ENCODE data around the gene ZSCAN18. TPM values are rescaled to one million over a fixed set of nuclear protein-coding genes. Genes with fewer than 3 reads are reported as not detected.

Gene ZSCAN18
- total RNA-seq, 2 donors from 2014 or later: 54.0 to 60.9 TPM

DNA sequence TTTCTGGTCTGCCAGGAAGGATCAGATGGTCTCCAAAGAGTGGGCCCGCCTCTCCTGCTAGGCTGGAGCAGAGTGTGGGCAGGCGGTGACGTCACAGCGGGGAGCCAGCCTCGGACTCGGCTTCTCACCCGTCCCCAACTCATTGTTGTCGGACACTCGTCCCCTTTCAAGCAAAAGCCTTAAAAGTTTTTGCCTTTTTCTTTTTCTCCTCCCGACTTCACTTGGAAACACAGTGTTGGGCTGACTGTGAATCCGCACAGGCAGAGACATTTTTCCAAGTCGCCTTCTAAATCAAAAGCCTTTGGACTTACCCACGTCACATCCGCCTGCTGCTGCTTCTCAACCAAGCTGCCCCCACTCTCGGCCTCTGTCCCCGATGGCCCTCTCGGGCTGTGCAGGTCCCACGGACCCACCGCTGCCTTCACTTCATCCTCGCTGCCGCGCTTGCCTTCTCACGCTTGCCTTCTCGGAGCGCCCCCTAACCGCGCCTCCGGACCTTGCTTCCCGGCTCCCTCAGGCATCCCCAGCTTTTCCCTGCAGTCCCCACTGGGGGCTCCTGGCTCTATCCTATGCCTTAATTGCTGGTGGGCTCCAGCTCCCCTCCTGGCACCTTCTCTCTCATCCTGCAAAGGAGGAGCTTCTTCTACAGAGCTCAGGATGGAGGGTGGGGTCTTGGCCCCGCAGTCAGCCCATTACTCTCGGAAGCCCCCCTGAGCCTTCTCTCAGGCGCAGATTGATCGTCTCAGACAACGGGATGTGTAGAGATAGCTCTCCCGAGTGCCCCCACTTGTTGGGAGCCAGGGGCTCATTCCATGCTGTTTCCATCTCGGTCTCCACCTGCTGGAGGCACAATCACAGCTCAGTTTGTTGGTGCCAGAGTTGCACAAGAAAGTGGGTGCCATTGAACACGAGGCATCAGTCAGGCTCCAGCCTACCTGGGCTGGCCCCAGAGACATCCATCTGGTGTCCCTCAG is 42.8 kb downstream of the ZSCAN18 start:
- intact Hi-C loops (cut with DNase I): loop anchor here in 1 of 2 donors (5.0 kb wide), 1 partner anchor 42 kb away; the partner anchor contains the start of gene ZSCAN18
- ATAC-seq (peak in 1 of 2 donors; percentile 15), DNase-seq (peak; percentile 74)

DNA sequence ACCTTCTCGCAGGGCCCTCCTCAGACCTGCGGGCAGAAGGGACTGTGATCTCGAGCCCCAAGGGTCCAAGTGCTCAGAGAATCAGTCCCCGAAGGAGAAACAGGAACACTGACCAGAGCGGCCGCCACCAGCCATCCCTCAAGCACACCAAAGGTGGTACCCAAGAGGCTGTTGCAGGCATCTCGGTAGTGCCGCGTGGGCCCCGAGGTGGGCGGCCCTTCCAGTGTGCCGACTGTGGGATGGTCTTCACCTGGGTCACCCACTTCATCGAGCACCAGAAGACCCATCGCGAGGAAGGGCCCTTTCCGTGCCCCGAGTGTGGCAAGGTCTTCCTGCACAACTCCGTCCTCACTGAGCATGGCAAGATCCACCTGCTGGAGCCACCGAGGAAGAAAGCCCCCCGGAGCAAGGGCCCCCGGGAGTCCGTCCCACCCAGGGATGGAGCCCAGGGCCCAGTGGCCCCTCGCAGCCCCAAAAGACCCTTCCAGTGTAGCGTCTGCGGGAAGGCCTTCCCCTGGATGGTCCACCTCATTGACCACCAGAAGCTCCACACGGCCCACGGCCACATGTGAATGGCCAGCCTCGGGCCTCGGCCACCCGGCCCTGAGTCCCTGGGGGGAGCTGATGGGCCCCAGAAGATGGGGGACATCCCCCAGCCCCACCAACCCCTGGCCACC is 44.4 kb downstream of the ZSCAN18 start:
- intact Hi-C loops (cut with DNase I): no loop called here
- DNase-seq (no peak), ATAC-seq (no peak)

DNA sequence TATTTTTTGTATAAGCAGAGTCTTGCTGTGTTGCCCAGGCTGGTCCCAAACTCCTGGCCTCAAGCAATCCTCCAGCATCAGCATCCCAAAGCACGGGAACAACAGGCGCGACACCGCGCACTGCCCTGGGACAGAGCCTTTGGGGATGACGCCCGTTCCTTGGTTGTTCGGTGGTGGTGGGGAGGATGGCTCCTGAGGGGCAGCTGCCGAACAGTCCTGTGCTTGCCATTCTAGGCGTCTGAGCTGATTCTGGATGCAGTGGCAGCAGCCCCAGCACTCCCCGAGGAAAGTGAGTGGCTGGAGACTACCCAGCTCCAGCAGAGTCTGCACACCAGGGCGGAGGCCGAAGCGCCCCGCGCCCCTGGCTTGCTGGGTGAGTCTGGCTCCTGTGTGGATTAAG is 45.8 kb downstream of the ZSCAN18 start:
- intact Hi-C loops (cut with DNase I): no loop called here
- ATAC-seq (no peak), DNase-seq (no peak)

DNA sequence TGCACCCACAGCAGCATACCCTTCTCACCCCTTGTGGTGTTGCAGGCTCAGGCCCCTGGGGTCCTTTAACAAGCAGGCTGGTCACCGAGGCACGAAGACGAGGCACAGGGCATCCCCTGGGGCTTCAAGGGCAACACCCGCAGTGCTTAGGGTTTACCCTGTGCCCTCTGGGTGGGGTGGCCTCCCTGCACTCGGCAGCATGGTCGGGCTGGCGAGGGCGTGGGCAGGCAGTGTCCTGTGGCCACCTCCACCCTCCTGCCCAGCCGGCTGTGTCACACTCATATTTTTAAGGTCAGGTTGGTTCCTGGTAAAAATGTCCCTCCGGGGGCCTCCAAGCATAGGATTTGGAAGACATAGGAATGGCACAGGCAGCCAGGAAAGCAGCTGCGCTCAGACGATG is 50.4 kb downstream of the ZSCAN18 start:
- DNase-seq (no peak), ATAC-seq (no peak)
- intact Hi-C loops (cut with DNase I): no loop called here

DNA sequence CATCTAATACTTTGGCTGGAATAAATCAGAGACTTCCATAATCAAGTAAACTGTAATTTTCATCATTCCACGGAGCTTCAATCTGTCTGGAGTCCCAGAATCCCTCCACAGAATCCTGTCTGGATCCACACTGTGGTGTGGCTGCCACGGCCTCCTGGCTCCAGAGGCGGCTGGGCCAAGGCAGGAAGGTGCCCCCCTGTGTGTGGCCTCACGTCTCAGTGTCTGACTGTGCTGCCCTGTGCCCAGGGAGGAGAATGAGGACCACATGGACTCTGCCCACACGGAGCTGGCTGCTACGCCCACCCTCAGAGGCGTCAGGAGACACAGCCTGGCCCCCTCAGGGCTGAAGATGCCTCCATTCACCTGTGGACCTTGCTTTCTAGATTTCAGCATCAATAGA is 51.2 kb downstream of the ZSCAN18 start:
- DNase-seq: no peak
- intact Hi-C loops (cut with DNase I): no loop called here
- no peak for ATAC-seq

DNA sequence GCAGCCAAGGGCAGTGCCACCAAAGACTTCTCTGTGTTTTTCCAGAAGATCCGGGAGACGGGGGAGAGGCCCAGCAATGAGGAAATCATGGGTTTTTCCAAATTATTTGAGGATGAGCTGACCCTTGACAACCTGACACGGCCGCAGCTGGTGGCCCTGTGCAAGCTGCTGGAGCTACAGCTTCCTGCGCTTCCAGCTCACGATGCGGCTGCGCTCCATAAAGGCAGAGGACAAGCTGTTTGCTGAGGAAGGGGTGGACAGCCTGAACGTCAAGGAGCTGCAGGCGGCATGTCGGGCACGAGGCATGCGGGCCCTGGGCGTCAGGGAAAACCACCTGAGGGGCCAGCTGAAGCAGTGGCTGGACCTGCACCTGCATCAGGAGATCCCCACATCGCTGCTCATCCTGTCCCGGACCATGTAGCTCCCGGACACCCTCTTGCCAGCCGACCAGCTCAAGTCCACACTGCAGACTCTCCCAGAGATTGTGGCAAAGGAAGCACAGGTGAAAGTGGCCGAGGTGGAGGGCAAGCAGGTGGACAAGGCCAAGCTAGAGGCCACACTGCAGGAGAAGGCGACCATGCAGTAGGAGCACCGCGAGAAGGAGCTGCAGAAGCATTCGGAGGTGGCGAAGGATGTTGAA is 52.5 kb downstream of the ZSCAN18 start:
- DNase-seq: no peak
- intact Hi-C loops (cut with DNase I): no loop called here
- ATAC-seq: no peak

DNA sequence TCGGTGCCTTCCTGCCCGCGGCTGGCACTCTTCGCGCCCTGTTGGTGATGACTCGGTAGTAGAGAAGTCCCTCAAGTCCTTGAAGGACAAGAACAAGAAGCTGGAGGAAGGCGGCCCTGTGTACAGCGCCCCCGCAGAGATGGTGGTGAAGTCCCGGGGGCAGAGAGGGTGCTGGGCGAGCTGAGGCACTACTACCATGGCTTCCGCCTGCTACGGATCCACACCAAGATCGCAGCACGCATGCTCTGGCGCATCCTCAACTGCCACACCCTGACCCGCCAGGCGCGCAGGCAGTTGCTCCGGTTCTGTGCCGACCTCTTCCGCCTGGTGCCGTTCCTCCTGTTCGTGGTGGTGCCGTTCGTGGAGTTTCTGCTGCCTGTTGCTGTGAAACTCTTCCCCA is 53.1 kb downstream of the ZSCAN18 start:
- DNase-seq: no peak
- intact Hi-C loops (cut with DNase I): no loop called here
- no peak for ATAC-seq

DNA sequence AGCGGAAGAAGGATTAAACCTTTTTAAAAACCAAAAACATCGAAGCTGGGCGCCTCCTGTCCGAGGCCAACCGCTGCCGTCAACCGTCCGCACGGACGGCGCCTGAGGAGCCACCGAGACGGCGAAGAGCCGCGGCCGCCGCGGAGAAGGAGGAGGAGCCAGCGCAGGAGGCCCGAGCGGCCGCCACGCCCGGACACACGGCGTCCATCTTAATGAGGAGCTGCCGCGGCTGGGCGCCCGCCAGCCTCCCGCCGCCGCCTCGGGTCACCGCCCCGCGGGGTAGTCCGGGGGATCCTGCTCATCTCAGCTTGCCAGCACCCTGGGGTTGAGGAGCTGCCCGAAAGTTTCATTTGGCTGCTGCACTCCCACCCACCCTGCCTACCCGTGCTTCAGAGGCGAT is 53.6 kb downstream of the ZSCAN18 start:
- intact Hi-C loops (cut with DNase I): no loop called here
- no peak for ATAC-seq
- DNase-seq: no peak

DNA sequence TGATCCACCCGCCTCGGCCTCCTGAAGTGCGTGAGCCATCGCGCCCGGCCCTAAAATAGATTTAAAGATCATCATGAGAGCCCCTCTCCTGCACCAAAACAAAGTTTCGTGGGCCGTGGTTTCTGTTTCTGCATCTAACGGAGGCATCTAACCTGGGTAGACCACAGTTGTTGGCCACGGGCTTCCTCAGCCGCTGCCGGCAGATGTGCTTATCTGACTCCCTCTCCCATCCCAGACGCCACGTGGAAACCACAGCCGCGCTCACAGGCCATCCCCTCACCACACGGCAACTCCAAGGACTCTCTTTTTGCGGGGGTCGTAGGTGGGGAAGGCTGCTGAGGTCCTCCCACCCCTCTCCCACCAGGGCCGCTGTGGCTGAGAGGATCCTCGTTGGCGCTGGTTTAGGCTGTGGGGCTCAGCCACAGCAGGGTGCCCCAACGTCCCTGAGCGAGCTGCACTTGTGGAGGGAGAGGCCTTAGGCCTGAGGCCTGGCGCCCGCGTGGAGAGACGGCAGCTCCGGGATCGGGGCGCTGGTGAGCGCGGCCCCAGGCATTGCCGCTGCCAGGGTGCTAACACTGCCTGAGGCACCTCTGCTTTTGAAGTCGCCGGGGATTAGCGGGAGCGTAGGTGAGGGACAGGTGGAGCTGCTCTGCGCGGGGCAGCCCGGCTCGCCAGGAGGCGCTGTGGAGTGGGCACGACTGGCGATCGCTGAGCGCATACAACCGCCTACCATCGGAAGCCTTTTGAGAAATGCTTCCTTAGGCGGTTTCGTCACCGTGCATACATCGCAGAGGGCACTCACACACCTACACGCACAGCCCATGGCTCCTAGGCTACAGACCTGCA is 55.3 kb downstream of the ZSCAN18 start:
- no peak for DNase-seq
- intact Hi-C loops (cut with DNase I): no loop called here
- no peak for ATAC-seq

DNA sequence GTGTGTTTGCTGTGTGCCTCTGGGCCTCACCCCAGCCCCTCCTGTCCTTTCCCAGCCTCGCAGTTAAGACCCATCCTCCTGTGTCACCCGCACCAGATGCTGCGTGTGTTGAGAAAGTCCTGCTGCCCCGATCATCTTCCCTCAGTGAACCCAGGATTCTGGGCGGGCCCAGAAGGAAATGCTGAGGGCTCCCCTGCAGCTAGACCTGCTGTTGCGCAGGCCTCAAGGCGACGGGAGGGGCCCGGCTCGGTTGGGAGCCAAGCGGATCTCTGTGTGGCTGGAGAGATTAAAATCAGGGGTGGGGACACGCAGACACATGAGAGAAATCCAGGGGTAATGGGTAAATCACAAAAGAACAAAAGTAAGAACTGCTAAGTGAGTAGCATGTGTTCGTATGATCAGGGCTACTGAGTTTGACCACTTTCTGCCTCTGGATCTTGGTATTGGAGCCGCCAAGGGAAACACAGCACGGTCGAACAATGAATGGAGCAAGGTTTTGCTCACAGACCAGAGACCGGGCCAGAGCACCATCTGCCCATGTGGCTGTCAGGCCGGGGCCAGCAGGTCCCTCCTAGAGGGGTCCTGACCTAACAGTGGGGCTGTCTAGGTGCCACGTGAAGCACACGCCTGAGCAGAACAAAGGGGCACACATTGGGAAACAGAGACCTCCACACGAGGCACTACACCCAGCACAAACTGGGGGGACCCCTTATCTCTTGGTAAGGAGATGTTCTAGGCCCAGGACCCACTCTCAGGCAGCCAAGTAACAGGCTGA is 57.1 kb downstream of the ZSCAN18 start:
- no peak for ATAC-seq
- no peak for DNase-seq
- intact Hi-C loops (cut with DNase I): no loop called here

DNA sequence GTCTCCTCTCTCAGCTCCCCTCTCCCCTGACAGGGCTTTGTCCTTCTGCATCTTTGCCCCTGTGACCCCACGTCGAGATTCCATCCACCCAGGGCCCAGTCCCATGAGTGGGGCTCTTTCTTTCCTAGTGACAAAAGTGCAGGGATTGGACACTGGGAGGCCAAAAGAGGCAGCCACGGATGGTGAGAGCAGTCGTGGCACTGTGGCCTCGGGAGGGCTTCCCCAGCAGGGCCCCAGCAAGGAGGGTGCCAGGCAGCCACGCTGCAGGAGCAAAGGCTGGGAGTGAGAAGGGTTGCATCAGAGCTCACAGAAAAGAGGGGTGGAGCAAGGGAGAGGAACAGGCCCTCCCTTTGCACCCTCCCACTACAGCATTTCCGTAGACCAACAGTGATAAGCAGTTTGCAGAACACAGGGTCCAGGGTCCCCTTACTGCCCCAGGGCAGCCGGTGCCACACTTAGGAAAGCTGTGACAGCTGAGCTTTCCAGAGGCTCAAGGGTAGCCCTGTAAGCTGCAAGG is 59.3 kb downstream of the ZSCAN18 start:
- ATAC-seq (no peak), DNase-seq (no peak)
- intact Hi-C loops (cut with DNase I): loop anchor here in 1 of 2 donors (10.0 kb wide), 1 partner anchor 56 kb away; the partner anchor contains the start of gene ZSCAN18

DNA sequence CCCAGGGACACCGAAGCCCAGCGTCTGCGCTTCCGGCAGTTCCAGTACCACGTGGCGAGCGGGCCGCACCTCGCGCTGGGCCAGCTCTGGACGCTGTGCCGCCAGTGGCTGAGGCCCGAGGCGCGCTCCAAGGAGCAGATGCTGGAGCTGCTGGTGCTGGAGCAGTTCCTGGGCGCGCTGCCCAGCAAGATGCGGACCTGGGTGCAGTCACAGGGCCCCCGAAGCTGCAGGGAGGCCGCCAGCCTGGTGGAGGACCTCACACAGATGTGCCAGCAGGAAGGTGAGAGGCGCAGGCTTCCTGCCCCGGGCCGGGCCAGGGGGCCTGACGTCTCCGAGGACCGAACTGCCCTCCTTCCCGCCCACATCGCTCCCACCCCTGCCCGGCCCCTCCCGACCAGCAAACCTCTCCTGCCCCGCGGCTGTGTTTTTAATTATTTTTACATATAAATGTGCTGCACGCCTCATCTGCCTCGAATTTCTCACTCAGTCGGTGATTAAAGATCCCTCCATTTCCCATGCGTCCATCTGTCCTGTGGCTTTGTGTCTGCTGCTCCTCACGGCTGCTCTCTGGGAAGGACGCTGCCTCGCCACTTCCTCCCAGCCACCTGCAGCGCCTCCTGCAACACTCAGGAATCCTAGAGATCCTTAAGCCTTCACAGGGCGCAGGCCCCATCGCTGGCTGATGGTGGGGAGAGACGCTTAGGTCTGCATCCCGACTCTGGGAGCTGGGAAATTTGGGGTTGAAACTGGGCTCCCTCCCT is 59.9 kb downstream of the ZSCAN18 start:
- ATAC-seq: no peak
- intact Hi-C loops (cut with DNase I): loop anchor here in 1 of 2 donors (10.0 kb wide), 1 partner anchor 57 kb away; the partner anchor contains the start of gene ZSCAN18
- peak; percentile 33 for DNase-seq

DNA sequence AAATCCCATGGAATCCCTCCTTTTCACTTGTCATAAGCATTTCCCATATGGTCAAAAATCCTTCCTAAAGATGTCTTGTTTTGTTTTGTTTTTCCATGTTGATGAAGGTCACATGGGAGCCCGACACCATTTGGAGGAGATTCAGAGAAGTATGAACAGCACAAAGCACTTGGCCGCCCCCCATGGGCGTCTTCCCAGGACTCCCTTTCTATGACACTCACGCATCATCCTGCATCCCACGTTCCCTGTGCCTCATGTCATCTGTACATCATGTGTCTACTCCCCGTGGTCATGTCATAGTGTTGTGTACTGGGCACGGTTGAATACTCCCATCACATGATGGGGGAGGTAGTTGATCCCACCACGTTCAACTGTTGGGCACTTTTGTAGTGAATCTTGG is 62.2 kb downstream of the ZSCAN18 start:
- intact Hi-C loops (cut with DNase I): loop anchor here in 1 of 2 donors (10.0 kb wide), 1 partner anchor 59 kb away; the partner anchor contains the start of gene ZSCAN18
- DNase-seq (no peak), ATAC-seq (no peak)

DNA sequence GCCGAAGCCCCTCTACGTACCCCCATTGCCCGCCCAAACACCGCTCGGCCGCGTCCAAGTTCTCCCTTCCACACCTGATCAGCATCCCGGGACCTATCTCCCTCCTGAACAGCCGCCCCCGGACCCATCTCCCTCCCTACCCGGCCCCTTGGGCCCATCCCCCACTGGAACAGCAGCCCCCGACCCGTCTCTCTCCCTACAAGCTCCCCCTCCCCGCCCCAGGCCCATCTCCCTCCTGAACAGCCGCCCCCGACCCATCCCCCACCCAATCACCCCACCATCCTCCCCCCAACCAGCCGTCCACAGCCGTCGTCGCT is 63.6 kb downstream of the ZSCAN18 start:
- no peak for ATAC-seq
- intact Hi-C loops (cut with DNase I): loop anchor here in 1 of 2 donors (10.0 kb wide), 1 partner anchor 60 kb away; the partner anchor contains the start of gene ZSCAN18
- DNase-seq: no peak

Data from left cardiac atrium (tissue), 4 donors.